NB4 (cell line): Measurements from ENCODE around the gene IL20RA.
"Not testable (repeated sequence)": the region's sequence is repeated elsewhere in the genome, so short reads cannot be mapped to it uniquely, and the experiment has no call there.

Experiments used
- CTCF ChIP-seq: IDR thresholded peaks from one replicate; pipeline ENCODE4 v1.5.1; 2012; ENCODE audit warnings: low read depth, low read length
- MYC ChIP-seq: IDR thresholded peaks from 2 replicates; pipeline ENCODE4 v1.6.1; 2011; ENCODE audit warnings: low read depth, low read length
- POLR2A ChIP-seq: IDR thresholded peaks from 2 replicates; pipeline ENCODE4 v1.6.1; 2011; ENCODE audit warnings: mild to moderate bottlenecking; ENCODE audit not compliant: insufficient read length; ENCODE audit errors: extremely low read depth

DNA sequence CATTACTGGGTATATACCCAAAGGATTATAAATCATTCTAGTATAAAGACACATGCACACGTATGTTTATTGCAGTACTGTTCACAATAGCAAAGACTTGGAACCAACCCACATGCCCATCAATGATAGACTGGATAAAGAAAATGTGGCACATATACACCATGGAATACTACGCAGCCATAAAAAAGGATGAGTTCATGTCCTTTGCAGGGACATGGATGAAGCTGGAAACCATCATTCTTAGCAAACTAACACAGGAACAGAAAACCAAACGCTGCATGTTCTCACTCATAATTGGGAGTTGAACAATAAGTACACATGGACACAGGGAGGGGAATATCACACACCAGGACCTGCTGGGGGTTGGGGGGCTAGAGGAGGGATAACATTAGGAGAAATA is 31.0 kb upstream of the IL20RA start:
- TF ChIP-seq CTCF, POLR2A, MYC: not testable (repeated sequence)
